Fibroblast of pulmonary artery (primary cell): ENCODE measurements around the gene CDR2.

ENCODE experiments used
- DNase-seq: peaks from one replicate; pipeline ENCODE4 v3.0.0-alpha.2; 2010; ENCODE audit warnings: low read depth
- H3K4me3 ChIP-seq: replicated peaks from 2 replicates; pipeline ENCODE4 v1.5.1; 2011; ENCODE audit warnings: low read depth, mild to moderate bottlenecking, control low read depth, low read length, moderate library complexity
- CTCF ChIP-seq: IDR thresholded peaks from 2 replicates; pipeline ENCODE4 v1.5.1; 2011; ENCODE audit warnings: mild to moderate bottlenecking, control low read depth, low read length, inconsistent platforms; ENCODE audit errors: missing control alignments

The CDR2 gene

DNA sequence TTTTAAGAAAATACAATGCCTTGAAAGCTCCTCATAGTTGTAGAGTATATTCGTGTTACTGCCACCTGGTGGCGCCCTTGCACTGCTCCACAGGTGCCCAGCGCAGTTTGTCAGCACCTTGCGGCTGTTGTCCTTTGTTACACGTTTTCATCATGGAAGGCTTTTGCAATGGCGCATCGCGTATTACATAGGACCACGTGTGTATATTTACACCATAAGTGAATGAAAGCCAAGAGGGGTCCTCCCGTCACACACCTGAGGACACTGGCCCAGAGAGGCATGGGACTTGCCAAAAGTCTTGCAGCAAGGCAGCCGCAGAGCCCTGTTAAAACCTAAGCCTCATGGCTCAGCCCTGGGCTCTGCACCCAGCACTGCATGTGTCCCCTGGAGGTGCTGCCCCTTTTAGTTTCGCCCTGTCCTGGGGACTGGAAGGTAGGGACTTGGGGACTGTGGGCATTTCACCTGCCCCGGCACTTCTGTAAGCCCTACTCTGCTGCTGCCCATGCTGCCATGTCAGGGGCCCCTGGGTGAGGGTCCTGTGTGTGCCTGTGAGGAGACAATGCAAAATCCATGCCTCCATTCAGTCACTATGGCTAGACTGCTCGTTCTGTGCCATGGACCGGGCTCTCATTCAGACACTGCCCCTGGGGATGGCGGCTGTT, 52.9 kb downstream of the CDR2 start:
- TF ChIP-seq CTCF: peak; percentile 84
- no peak overlapping the region for H3K4me3 ChIP-seq
- DNase-seq: peak; percentile 84

DNA sequence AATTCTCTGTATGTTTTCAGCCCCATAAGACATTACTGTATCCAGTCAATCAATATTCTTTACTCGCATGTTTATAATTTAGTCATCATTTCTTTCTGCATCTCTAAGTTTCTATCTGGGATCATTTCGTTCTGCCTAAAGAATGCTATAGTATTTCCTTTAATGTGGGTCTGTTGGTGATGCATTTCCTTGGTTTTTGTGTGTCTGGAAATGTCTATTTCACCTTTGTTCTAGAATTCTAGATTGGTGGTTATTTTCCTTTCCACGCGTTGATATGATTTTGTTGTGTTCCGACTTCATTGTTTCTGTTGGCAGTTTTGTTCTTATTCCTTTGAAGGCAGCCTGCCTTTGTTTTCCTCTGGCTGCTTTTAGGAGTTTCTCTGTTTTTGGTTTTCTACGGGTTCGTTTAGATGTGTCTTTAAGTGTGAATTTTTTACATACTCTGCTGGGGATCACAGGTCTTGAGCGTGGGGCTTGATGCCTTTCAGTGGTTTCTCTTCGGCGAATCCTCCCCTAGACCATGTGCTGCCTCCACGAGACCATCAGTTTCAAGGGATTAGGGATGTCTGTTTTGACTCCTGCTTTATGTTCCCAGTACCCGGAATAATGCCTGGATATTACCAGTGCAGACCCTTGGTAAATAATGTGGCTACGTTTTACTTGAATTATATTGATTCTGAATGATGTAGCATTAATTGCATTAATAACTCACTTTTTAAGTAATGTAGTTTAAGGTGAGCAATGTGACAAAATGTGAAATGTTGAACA, 53.7 kb downstream of the CDR2 start:
- DNase-seq: no peak
- H3K4me3 ChIP-seq: no peak overlapping the region
- no peak for TF ChIP-seq CTCF

DNA sequence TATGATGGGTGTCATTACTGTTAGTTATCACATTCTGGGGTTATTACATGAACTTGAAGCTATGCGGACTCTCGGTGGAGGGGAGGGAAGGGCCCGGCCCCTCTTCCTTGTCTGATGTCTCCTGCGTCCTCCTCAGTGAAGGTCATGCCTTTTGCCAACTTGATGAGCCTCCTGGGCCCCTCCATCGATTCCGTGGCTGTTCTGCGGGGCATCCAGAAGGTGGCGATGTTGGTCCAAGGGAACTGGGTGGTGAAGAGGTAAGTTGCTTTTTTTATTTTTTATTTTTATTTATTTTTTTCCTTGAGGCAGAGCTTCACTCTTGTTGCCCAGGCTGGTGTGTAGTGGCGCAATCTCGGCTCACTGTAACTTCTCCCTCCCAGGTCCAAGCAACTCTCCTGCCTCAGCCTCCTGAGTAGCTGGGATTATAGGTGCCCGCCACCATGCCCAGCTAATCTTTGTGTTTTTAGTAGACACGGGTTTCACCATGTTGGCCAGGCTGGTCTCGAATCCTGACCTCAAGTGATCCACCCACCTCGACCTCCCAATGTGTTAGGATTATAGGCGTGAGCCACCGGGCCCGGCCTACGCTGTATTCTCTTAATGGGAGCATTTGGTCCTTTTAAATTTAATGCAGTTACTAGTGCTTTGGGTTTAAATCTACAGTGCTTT, 55.6 kb downstream of the CDR2 start:
- peak; percentile 48 for DNase-seq

GRCh38 chr16:22317625-22318024, 56.8 kb downstream of the CDR2 start:
- TF ChIP-seq CTCF: no peak
- H3K4me3 ChIP-seq: no peak overlapping the region

More for the DNA sequence above, 55.6 kb downstream of the CDR2 start:
- H3K4me3 ChIP-seq: no peak overlapping the region
- TF ChIP-seq CTCF: peak; percentile 60

DNA sequence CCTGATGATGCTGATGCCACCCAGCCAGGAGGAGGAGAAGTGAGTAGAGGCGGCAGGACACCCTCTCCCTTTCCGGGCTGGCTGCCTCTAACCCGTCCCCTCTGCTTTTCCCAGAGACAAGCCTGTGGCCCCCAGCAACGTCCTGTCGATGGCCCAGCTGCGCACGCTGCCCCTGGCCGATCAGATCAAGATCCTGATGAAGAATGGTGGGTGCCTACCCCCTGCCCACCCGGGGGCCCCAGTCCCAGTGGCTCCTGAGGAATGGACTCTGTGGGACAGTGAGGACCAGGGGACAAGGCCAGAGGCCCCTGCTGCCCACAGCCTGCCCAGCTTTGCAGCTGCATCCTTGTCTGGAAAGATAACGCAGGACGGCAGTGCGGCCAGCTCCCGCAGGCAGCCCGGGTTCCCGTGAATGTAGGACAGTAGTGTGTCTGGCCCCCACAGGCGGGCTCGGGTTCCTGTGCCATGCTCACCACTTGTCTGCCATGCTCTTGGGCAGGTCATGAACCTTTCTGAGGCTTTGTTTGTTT, 57.4 kb downstream of the CDR2 start:
- no peak for TF ChIP-seq CTCF
- no peak for DNase-seq
- no peak overlapping the region for H3K4me3 ChIP-seq

More at GRCh38 chr16:22317625-22318024, 56.8 kb downstream of the CDR2 start:
- no peak for DNase-seq

GRCh38 chr16:22316411-22316811, 58.0 kb downstream of the CDR2 start:
- TF ChIP-seq CTCF: no peak
- H3K4me3 ChIP-seq: no peak overlapping the region
- DNase-seq: no peak
